ENCODE measurements around the gene ITGAL.
"Not testable (repeated sequence)": the region's sequence is repeated elsewhere in the genome, so short reads cannot be mapped to it uniquely, and the experiment has no call there.

ITGAL gene

DNA sequence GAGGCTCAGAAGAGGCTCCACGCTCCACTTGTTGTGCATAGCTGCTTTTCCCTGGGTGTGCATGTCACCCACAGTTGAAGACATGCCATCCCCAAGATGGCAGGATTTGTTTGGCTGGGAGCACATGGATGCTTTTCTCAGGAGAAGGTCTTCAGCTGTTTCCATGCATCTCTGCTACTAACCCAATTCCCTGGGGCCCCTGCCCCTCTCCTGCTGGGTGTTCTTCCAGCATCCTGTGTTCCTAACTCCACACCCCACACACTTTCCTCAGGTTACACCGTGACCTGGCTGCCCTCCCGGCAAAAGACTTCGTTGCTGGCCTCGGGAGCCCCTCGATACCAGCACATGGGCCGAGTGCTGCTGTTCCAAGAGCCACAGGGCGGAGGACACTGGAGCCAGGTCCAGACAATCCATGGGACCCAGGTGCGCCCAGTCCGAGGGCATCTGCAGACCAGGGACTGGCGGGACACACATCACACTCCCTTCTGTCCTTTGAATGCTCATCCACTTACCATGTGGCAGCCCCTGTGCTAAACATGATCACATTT lies 21.5 kb downstream of the ITGAL start:
- DNase-seq: no peak

GRCh38 chr16:30494709-30495108 lies 22.2 kb downstream of the ITGAL start:
- no peak for DNase-seq

- DNase-seq: no peak
Measured at GRCh38 chr16:30499284-30499683, 26.7 kb downstream of the ITGAL start.

- no peak for DNase-seq
Measured at GRCh38 chr16:30503403-30504296, 31.1 kb downstream of the ITGAL start.

- DNase-seq: no peak
Measured at GRCh38 chr16:30509081-30509765, 36.7 kb downstream of the ITGAL start.

DNA sequence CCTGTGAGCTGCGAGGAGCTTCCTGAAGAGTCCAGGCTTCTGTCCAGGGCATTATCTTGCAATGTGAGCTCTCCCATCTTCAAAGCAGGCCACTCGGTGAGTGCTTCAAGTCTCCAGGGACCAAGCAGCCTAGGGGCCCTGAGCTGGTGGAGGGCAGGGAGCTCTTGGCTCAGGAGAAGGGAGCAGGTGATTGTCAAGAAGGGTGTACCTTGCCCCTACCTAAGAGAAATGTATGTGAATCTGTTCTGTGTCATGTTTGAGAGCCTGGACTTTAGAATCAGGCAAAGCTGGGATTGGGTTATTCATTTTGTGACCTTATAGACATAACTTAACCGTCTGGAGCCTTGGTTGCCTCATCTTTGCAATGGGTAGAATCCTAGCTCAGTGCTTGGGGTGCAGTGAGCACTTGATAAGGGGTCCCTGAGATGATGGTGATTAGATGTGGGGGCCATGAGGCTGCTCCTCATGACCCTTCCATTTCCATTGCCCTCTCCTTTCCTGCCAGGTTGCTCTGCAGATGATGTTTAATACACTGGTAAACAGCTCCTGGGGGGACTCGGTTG lies 37.9 kb downstream of the ITGAL start:
- no peak for DNase-seq

- no peak for DNase-seq
Measured at GRCh38 chr16:30511509-30511908, 39.0 kb downstream of the ITGAL start.

DNA sequence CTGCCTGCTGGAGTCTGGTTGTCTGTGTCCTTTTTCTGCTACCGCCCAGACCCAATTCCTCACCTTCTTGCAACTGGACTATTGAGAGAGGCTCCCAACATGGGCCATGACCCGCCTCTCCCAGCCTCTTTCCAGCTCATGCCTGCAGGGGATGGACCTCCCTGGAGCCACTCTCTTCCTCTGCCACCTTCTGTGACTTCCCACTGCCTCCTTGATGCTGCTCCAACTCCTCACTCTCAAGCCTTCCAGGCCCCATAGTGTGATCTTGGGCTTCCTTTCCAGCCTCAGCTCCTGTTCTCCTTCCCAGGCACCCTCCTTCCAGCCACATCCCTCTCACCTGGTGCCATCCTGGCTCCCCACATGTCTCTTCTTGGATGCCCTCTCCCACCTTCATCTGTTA lies 42.7 kb downstream of the ITGAL start:
- no peak for DNase-seq

DNA sequence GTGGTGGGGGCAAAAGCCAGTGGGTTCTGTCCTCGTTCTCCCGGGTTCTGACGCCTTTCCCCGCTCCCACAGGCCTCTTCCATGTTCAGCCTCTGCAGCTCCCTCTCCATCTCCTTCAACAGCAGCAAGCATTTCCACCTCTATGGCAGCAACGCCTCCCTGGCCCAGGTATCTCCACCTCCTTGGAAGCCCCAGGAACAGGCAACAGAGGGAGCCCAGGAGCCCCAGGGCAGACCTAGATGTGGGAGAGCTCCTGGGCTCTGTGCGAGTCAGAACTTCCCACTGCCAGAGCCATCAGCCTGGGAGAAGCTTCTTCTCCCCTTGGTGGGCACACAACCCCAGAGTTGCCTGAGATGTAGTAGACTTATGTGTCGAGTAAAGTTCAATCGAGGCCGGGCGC lies 46.0 kb downstream of the ITGAL start:
- DNase-seq: no peak

GRCh38 chr16:30519120-30520049 lies 46.8 kb downstream of the ITGAL start:
- DNase-seq: no peak

- DNase-seq: no peak
Measured at GRCh38 chr16:30521476-30521872, 48.9 kb downstream of the ITGAL start.

- no peak for DNase-seq
Measured at GRCh38 chr16:30521873-30522641, 49.5 kb downstream of the ITGAL start.

DNA sequence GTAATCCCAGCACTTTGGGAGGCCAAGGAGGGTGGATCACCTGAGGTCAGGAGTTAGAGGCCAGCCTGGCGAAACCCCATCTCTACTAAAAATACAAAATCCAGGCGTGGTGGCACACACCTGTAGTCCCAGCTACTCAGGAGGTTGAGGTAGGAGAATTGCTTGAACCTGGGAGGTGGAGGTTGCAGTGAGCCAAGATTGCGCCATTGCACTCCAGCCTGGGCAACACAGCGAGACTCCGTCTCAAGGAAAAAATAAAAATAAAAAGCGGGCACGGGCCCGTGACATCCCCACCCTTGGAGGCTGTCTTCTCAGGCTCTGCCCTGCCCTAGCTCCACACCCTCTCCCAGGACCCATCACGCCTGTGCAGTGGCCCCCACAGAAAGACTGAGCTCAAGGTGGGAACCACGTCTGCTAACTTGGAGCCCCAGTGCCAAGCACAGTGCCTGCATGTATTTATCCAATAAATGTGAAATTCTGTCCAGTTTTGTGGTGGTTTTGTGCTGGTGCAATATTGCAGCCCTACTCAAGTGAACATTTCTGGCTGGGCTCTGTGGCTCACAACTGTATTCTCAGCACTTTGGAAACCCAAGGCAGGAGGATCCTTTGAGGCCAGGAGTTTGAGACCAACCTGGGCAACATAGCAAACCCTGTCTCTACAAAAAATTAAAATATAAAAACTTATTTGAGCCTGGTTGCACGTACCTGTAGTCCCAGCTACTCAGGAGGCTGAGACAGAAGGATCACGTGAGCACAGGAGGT lies 50.3 kb downstream of the ITGAL start:
- not testable (repeated sequence) for DNase-seq

- no peak for DNase-seq
Measured at GRCh38 chr16:30523768-30524574, 51.4 kb downstream of the ITGAL start.

DNA sequence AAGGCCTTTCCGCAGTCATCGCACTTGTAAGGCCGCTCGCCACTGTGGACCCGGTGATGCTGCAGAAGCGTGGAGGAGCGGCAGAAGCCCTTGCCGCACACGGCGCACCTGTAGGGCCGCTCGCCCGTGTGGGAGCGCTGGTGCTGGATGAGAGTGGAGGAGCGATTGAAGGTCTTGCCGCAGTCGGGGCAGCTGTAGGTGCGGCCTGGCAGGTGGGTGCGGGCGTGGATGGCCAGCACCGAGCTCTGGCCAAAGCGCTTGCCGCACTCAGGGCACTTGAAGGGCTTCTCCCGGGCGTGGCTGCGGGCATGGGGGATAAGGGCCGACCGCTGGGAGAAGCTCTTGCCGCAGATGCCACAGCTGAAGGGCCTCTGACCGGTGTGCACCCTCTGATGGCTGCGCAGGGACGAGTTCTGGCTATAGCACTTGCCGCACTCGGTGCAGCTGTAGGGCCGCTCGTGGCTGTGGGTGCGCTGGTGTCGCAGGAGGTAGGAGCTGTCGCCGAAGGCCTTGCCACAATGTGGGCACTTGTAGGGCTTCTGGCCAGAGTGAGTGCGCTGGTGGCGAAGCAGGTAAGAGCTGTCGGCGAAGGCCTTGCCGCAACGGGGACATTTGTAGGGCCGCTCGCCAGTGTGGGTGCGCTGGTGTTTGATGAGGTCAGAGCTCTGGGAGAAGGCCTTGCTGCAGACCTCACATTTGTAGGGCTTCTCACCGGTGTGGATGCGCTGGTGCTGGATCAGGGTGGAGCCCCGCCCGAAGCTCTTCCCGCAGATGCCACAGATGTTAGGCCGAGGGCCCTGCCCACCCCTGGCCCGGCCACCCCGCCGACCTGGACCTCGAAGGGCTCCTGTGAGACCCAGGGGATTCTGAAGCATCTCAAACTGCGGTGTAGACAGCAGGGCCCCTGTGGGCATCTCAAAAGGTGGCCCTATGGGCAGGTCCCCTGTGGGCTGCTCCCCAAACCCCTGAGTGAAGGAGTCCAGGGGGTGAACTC lies 52.3 kb downstream of the ITGAL start:
- no peak for DNase-seq

GRCh38 chr16:30525844-30526136 lies 53.2 kb downstream of the ITGAL start:
- no peak for DNase-seq

GRCh38 chr16:30526137-30526822 lies 53.7 kb downstream of the ITGAL start, which contains the start of gene ZNF768:
Gene ZNF768 (minus strand): TSS chr16:30526566. CDS start chr16:30526413, 153 bp downstream.
- DNase-seq: no peak

All from stimulated activated CD4-positive, alpha-beta T cell treated with anti-CD3 and anti-CD28 coated beads, Interleukin-4, amount 100 ng/mL, for 1 hour (primary cell).